ENCODE data around the gene GRK4.
"Not testable (repeated sequence)": the region's sequence is repeated elsewhere in the genome, so short reads cannot be mapped to it uniquely, and the experiment has no call there.

Gene GRK4

GRCh38 chr4:2930135-2930757 lies 33.1 kb upstream of the GRK4 start:
- no peak for DNase-seq (ENCODE audit: low read depth)
- H3K4me3 ChIP-seq (ENCODE audit: low read depth, low read length) = no peak overlapping the region

GRCh38 chr4:2930758-2931511 lies 32.4 kb upstream of the GRK4 start:
- DNase-seq (ENCODE audit: low read depth) = no peak
- no peak overlapping the region for H3K4me3 ChIP-seq (ENCODE audit: low read depth, low read length)

- no peak overlapping the region for H3K4me3 ChIP-seq (ENCODE audit: low read depth, low read length)
- no peak for DNase-seq (ENCODE audit: low read depth)
Measured at GRCh38 chr4:2931512-2932301, 31.7 kb upstream of the GRK4 start.

GRCh38 chr4:2932321-2932950 lies 30.9 kb upstream of the GRK4 start:
- peak overlapping the region; percentile 65 for H3K4me3 ChIP-seq (ENCODE audit: low read depth, low read length)
- no peak for DNase-seq (ENCODE audit: low read depth)

GRCh38 chr4:2932951-2933565 lies 30.3 kb upstream of the GRK4 start:
- peak overlapping the region; percentile 65 for H3K4me3 ChIP-seq (ENCODE audit: low read depth, low read length)
- DNase-seq (ENCODE audit: low read depth) = no peak

GRCh38 chr4:2933566-2934076 lies 29.8 kb upstream of the GRK4 start:
- H3K4me3 ChIP-seq (ENCODE audit: low read depth, low read length) = peak overlapping the region; percentile 65
- DNase-seq (ENCODE audit: low read depth) = no peak

GRCh38 chr4:2934077-2934812 lies 29.1 kb upstream of the GRK4 start:
- H3K4me3 ChIP-seq (ENCODE audit: low read depth, low read length) = peak overlapping the region; percentile 93
- DNase-seq (ENCODE audit: low read depth) = no peak

- peak overlapping the region; percentile 93 for H3K4me3 ChIP-seq (ENCODE audit: low read depth, low read length)
- DNase-seq (ENCODE audit: low read depth) = peak; percentile 59
Measured at GRCh38 chr4:2934813-2935761, 28.3 kb upstream of the GRK4 start.

GRCh38 chr4:2935762-2936743 lies 27.3 kb upstream of the GRK4 start:
- peak overlapping the region; percentile 93 for H3K4me3 ChIP-seq (ENCODE audit: low read depth, low read length)
- no peak for DNase-seq (ENCODE audit: low read depth)

- DNase-seq (ENCODE audit: low read depth) = peak; percentile 29
Measured at GRCh38 chr4:2936773-2937145, 26.6 kb upstream of the GRK4 start.

GRCh38 chr4:2937146-2937857 lies 26.1 kb upstream of the GRK4 start:
- no peak overlapping the region for H3K4me3 ChIP-seq (ENCODE audit: low read depth, low read length)
- no peak for DNase-seq (ENCODE audit: low read depth)

More at GRCh38 chr4:2936773-2937145, 26.6 kb upstream of the GRK4 start:
- no peak overlapping the region for H3K4me3 ChIP-seq (ENCODE audit: low read depth, low read length)

- DNase-seq (ENCODE audit: low read depth) = no peak
- H3K4me3 ChIP-seq (ENCODE audit: low read depth, low read length) = no peak overlapping the region
Measured at GRCh38 chr4:2937986-2938385, 25.4 kb upstream of the GRK4 start.

- not testable (repeated sequence) for DNase-seq (ENCODE audit: low read depth); H3K4me3 ChIP-seq (ENCODE audit: low read depth, low read length)
Measured at GRCh38 chr4:2938411-2938810, 25.0 kb upstream of the GRK4 start.

GRCh38 chr4:2938906-2939305 lies 24.5 kb upstream of the GRK4 start:
- no peak for DNase-seq (ENCODE audit: low read depth)
- no peak overlapping the region for H3K4me3 ChIP-seq (ENCODE audit: low read depth, low read length)

- no peak overlapping the region for H3K4me3 ChIP-seq (ENCODE audit: low read depth, low read length)
- no peak for DNase-seq (ENCODE audit: low read depth)
Measured at GRCh38 chr4:2939383-2940243, 23.8 kb upstream of the GRK4 start.

Data from skeletal muscle cell (primary cell).